NOMO-1 treated with DMSO at 0.1 percent for 48 hours (cell line): ENCODE results near the gene SLC19A1.
"Not testable (repeated sequence)": the region's sequence is repeated elsewhere in the genome, so short reads cannot be mapped to it uniquely, and the experiment has no call there.

ENCODE experiments used
- DNase-seq: peaks from one replicate; lab custom pipeline; 2025; ENCODE audit not compliant: unreplicated experiment; lab: John Stamatoyannopoulos, UW

Gene SLC19A1

DNA sequence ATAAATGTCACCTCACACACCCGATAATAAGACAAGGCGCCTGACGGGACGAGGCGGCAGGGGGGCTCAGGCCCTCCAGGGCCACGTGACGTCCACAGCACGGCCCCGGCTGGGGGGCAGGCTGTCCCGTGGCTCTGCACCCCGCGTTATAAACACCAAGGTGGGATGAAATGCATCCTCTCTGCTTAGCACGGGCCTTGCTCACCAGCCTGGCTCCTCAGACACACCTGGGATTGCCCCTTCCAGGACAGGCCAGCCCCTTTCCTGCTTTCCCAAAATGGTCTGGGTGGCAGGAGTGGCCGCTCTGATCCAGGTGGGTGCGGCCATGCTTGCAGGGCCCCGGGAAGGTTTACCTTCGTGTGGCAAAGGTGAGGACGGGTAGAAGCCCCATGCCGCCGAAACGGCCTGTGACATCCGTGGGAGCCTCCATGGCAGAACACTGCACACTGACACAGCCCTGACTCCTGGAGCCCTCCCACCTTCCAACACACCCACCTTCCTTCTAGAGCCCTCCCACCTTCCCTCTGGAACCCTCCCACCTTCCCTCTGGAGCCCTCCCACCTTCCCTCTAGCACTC lies 35.9 kb downstream of the SLC19A1 start:
- no peak for DNase-seq

DNA sequence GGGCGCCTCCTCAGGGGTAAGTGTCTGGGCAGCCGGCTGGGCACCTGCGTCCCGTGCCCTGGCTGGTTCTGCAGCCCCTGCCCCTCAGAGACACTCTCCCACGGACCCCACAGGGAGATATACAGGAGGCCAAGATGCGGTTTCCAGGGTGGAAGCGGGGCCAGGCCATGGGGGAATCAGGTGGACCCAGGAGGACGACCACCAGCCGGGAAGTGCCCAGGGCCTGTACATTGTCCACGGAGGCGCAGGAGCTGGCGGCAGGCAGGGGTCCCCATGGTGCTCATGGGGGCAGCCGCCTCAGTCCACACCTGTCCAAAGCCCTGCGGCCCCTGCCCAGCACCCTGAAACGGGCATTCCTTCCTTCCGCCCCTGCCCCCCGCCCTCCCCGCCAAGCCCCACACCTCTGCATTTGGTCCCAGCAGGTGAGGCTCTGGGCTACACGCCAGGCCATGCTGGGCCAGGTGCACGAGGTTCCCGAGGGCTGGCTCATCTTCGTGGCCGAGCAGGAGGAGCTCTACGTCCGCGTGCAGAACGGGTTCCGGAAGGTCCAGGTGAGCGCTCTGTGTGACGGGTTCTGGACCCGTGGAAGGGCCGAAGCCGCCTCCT lies 36.7 kb downstream of the SLC19A1 start:
- no peak for DNase-seq

DNA sequence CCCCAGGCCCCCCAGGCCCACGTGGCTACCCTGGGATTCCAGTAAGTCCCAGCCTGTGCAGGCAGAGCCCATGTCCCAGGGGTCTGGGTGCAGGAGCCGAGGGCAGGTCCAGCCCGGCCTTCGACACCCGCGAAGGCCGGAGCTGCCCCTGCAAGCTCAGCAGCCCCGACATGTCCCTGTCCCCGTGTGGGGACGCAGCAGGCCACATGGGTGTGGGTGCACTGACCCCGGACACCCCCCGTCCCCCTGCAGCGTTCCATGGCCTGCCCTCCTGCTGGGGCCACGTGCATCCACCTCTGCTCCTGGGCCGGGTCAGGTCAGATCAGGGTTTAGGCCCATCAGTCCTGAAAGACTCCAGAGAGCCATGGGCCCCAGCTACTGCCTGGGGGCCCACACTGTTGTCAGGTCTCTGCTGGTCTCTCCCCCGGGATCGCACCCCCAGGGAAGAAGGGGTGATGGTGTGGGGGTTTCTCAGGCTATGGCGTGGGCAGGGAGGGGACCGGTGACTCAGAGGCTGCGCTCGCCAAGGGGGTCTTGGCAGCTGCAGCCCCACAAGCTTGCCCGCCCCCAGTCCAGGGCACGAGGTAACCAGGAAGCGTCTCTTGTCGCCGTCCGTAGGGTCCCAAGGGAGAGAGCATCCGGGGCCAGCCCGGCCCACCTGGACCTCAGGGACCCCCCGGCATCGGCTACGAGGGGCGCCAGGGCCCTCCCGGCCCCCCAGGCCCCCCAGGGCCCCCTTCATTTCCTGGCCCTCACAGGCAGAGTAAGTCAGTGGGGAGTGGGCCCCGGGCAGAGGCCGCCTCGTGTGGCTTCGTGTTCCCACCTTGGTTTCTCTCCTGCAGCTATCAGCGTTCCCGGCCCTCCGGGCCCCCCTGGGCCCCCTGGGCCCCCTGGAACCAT lies 37.5 kb downstream of the SLC19A1 start:
- no peak for DNase-seq

DNA sequence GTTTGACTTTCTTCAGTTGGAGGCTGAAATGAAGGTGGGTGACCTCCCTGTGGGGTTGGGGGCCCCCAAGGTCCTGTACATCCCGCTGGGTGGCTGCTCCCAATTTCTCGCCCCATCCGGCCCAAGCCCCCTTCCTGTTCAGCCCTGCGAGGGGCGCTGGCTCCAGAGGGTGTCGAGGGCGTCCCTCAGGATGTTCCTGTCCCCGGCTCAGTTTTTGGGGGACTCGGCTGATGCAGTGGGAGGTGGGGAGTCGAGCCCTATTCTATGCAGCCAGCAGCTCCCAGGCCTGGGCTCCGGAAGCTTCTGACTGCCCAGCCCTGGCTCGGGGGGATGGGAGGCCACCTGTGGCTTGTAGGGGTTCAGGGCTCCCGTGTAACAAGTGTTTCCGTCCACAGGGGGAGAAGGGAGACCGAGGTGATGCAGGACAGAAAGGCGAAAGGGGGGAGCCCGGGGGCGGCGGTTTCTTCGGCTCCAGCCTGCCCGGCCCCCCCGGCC lies 38.2 kb downstream of the SLC19A1 start:
- no peak for DNase-seq

DNA sequence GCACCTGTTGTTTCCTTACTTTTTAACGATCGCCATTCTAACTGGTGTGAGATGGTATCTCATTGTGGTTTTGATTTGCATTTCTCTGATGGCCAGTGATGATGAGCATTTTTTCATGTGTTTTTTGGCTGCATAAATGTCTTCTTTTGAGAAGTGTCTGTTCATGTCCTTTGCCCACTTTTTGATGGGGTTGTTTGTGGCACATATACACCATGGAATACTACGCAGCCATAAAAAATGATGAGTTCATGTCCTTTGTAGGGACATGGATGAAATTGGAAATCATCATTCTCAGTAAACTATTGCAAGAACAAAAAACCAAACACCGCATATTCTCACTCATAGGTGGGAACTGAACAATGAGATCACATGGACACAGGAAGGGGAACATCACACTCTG lies 39.0 kb downstream of the SLC19A1 start:
- DNase-seq = not testable (repeated sequence)

DNA sequence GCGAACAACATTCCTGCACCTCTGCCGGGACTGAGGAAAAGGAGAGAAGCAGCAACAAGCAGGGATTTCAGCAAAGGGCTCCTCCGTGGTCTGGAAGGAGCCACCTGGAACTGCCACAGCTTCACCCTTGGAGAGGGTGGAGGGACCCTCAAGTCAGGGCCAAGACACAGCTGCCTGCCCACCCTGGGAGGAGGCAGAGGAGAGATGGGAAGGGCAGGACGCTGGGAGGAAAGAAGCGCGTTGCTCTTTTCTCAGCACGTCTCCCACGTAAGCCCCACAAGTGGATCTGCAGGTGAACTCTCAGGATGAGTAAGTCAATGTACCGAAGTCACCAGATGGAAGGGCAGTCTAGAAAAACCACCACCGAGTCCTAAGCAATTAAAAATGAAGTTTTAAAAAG lies 39.6 kb downstream of the SLC19A1 start:
- no peak for DNase-seq

DNA sequence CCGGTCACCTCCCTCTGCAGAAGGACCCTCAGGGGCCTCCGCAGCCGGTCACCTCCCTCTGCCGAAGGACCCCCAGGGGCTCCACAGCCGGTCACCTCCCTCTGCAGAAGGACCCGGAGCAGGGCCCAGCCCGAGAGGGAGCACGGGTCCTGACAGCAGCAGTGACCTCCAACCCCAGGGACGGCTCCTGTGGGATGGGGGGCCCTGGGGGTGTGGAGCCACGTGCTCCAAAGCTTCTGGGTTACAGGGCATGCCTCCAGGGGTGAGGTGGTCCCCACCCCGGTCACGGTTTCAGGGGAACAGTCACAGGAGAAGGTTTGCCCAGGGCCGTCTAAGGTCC lies 40.3 kb downstream of the SLC19A1 start:
- DNase-seq = no peak

DNA sequence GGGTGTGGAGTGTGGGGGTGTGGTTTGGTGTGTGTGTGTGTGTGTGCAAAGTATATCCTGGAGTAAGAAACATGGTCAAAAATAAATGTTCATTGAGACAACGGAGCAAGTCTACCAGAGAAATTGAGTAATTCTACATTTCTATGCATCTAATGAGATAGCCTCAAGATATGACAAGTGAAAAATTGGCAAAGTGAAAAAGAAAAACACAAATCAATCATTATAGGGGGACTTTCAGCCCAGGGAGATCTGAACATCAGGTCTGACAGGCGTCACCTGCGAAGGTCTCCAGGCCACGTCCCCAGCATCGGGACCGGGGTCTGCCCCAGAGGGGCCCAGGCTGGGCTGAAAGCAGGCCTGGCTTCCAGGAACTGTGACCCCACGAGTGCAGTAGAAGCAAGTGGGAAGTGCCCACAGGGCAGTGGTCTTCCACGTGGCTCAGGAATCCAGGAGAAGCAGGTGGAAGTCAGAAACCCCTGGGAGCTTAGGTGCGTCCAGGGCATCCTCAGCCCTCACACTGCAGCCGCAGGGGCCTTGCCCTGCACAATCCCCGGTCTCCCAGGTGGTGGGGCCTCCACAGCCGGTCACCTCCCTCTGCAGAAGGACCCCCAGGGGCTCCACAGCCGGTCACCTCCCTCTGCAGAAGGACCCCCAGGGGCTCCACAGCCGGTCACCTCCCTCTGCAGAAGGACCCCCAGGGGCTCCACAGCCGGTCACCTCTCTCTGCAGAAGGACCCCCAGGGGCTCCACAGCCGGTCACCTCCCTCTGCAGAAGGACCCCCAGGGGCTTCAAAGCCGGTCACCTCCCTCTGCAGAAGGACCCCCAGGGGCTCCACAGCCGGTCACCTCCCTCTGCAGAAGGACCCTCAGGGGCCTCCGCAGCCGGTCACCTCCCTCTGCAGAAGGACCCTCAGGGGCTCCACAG lies 40.9 kb downstream of the SLC19A1 start:
- not testable (repeated sequence) for DNase-seq

DNA sequence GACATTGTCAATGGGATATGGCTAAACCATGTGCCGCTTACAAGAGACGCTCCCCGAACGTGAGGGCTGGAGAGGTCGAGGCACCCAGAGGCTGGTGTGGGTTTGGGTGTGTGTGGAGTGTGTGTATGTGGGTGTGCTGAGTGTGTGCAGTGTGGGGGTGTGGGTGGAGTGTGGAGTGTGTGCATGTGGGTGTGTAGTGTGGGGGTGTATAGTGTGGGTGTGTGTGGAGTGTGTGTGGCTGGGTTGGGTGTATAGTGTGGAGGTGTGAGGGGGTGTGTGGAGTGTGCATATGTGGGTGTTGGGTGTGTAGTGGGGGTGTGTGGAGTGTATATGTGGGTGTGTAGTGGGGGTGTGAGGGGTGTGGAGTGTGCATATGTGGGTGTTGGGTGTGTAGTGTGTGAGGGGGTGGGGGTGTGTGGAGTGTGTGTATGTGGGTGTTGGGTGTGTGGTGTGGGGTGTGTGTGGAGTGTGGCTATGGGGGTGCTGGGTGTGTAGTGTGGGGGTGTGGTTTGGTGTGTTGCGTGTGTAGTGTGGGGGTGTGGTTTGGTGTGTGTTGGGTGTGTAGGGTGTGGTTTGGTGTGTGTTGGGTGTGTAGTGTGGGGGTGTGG lies 42.2 kb downstream of the SLC19A1 start:
- DNase-seq = no peak

DNA sequence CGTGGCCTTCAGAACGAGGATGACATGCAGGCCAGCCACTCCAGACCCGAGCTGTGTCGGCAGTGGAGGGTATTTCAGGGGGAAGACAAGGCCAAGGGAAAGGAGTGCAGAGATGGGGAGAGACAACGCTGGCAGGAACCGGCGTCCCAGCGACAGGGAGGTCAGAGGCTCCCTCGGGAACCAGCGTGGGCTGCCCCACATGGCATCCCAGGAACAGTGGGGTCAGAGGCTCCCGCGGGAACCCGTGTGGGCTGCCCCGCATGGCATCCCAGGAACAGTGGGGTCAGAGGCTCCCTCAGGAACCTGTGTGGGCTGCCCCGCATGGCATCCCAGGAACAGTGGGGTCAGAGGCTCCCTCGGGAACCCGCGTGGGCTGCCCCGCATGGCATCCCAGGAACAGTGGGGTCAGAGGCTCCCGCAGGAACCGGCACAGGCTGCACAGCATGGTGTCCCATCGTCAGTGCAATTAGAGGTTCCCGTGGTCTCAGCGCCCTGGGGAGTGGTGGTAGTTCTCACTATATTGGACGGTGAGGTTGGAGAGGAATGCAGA lies 43.0 kb downstream of the SLC19A1 start:
- no peak for DNase-seq

DNA sequence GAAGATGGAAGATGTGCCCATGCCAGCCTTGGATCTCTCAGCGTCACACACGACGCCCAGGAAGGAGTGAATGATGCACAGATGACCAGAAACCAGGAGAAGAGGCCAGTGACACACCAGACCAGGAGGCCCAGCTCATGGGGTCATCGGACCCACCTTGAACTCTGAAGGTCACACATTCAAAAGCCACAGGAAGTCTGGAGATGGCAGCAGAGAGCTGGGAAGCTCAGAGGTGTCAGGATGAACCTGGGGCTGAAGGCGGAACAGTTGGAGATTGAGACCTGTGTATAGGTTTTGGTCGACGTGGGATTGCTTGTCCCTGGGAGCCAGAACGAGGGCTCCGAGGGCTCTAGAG lies 43.6 kb downstream of the SLC19A1 start:
- DNase-seq = no peak

DNA sequence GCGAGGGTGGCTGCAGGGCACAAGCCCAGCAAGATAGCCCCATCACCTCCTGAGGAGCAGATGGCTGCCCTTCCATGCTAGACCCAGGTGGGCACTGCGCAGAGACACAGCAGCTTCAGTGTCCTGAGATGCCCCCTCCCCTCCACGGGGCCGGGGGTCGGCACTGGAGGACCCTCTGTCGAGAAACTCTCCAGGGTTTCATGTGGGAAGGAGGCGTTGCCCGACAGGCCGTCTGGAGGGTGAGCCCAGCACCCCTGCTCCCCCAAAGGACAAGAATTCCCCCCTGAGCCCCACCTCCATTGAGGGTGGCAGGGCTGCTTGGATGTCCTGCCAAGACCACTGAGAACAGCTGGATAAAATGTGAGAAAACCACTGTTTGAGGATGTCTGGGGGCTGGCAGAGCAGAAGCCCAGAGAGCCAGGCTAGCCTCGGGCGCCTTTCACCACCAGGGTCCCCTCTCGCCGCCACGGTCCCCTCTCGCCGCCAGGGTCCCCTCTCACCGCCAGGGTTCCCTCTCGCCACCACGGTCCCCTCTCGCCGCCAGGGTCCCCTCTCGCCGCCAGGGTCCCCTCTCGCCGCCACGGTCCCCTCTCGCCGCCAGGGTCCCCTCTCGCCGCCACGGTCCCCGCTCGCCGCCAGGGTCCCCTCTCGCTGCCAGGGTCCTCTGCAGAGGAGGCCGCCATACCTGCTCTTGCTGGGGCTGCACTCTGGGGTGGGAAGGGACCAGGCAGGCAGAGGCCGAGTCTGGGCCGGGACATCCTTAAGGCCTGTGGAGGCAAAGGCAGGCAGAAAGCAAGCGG lies 44.2 kb downstream of the SLC19A1 start:
- no peak for DNase-seq

DNA sequence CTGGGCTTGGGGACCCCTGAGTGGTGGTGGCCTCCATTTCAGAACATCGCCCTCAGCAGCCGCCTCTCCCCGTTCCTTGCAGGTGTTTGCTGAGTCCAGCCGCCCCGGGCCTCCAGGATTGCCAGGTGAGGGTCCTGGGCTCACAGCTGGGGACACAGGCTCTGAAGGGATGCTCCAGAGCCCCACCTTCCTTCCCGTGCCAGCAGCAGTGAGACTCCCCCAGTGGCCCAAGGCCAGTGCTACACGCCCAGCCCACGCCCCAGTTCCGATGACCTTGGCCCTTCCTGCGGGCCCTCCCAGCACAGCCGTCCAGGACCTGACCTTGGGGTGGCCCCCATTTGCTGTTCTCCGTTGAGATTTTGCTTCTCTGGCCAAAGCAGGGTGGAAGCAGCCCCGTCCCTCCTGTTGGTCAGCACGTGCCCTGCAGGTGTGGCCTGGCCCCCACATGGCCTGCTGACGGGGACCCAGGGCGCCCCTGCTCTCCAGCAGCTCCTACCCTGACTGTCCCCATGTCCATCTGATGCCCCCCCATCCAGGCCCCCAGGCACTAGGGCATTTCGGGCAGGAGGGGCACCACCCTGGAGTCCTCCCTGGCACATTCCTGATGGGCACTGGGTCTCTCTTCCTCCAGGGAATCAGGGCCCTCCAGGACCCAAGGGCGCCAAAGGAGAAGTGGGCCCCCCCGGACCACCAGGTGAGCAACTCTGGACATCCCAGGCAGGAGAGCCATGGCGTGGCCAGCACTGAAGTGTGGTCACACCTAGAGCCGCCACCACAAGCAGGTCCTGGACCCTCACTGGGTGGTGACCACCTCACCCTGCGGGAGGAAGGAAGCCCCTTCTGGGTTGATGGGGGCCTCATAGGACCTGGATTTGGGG lies 45.0 kb downstream of the SLC19A1 start:
- no peak for DNase-seq

DNA sequence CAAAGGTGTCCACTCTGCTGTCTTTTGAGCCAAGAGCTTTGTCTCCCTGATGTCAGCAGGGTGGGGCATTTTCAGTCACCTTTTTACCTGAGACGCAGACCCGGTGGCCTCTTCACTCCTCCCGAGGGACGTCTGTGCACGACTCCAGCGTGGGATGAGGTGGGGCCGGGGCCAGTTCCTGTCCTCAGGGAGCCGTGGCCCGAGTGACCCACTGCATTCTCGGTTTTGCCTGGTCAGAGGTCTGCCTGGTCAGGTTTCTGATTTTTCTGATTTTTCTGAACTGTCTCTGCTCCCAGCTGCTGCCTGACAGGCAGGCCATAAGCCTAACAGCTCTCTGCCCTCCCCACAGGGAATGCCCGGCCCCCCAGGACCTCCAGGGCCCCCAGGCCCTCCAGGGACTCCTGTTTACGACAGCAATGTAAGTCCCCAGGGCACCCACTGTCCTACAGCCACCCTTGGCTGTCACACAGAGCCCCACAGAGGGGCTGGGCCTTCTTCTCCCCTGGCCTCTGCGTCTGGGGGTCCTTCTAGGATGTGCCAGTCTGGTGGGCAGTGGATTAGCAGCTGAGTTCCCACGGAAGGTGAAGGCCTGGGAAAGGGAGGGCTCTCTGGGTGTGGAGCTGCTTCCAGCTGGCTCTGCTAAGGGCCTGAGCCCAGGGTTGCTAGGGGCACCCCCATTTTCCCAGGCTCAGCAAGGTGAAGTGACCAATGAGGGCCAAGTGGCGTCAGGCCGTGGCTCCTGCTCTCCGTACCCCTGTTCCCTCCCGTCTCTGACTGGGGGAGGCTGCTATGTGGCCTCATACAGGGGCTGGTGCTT lies 45.9 kb downstream of the SLC19A1 start:
- DNase-seq = no peak

DNA sequence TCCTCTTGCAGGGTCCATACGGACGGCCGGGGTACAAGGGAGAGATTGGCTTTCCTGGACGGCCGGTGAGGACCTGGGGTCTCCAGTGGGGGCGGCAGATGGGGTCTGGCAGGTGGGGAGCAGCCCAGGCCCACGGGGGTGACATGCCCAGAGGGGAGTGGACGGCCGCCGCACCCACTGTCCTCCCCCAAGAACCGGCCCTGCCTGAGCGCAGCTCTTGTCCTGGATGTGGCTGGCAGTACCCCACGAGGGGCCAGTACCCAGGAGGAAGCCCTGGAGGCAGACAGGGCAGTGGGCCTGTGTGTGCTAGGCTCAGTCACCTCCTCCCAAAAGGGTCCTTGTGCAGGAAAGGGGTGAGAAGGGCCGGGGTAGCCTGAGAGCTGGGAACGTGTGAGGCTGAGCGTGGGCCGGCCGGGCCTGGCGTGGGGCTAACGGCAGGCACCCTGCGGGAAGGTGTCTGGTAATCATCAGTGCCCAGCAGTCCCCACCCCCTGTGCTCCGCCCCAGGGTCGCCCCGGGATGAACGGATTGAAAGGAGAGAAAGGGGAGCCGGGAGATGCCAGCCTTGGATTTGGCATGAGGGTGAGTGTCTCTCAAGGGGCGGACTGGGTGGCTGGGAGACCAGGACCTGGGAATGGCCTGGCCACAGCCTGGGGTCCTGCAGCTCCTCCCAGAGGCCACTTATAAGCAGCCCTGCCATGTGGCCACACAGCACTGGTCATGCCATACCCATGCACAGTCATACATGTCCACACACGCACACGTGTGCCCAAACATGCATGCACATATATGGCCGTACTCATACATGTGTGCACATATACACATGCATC lies 47.2 kb downstream of the SLC19A1 start:
- no peak for DNase-seq

DNA sequence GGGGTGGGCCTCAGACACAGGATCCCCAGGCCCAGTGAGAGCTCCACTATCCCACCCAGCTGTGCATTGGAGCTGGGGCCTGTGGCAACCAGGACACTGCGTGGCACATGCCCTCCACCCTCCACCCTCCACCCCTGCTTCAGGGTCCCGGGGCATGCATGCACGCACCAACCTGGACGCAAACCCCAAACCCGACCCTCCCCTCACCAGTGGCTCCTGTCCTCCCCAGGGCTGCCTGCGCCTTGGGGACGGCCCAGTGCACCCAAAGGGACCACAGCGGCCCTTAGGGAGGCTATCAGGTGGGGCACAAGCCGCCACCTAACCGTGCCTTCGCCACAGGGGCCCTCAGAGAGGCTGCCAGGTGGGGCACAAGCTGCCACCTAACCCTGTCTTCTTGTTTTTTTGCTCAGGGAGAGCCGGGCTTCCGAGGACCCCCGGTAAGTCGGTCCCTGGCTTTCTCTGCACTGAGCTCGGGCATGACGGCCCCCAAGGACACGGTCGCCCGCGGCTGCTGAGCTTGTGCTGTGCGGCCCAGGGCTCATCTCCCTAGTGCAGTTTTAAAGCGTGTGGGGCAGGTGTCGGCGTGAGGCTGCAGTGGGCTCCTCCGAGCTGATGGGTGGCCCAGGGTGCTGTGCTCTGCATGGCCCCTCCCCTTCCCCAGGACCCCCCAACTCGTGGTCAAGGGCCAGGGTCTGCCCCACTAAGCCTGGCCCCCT lies 47.9 kb downstream of the SLC19A1 start:
- no peak for DNase-seq
